Dermis microvascular lymphatic vessel endothelial cell (primary cell): ENCODE data around the gene NCOA1. TPM values are rescaled to one million over a fixed set of nuclear protein-coding genes. Genes with fewer than 3 reads are reported as not detected.
"Not testable (repeated sequence)": the region's sequence is repeated elsewhere in the genome, so short reads cannot be mapped to it uniquely, and the experiment has no call there.

Experiments
- DNase-seq, 2 donors: peaks; one replicate each; pipeline versions ENCODE4 v3.0.0 to v3.0.0-alpha.2; 2010; ENCODE audit warnings: low read depth in 2 of 2
- total RNA-seq: library from RNA; depleted of rRNA; stranded (reverse); fragments of >200 nt; gene quantifications from 2 replicates; pipeline ENCODE4 v1.2.1, GENCODE V29; 2014

NCOA1 gene
- total RNA-seq, 1 donor from 2014 or later = 5.9 TPM

DNA sequence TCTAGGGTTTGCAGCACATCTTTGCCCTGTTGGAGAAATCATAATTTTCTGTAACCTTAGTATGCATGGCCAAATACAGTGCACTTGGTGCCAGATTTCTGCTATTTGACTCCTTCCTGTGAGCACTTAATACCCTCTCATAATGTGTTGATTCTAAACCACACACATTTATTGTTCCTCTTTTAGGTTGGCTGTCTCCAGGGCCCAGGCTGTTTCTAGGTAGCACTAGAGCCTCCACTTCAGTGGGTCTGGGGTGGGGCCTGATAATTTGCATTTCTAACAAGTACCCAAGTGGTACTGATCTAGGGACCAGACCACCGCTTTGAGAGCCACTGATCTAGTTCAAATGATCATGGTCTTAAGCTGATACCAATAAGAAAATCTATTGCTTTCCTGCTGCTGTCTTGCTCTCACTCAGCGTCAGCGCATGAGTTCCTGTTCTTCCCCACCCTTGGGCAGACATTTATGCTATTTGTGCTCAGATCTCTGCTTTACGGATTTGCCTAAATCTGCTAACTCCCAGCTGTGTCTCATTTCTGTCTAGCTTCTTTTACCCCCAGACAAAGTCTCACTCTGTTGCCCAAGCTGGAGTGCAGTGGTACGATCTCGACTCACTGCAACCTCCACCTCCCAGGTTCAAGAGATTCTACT is 294.7 kb downstream of the NCOA1 start:
- DNase-seq = no peak

DNA sequence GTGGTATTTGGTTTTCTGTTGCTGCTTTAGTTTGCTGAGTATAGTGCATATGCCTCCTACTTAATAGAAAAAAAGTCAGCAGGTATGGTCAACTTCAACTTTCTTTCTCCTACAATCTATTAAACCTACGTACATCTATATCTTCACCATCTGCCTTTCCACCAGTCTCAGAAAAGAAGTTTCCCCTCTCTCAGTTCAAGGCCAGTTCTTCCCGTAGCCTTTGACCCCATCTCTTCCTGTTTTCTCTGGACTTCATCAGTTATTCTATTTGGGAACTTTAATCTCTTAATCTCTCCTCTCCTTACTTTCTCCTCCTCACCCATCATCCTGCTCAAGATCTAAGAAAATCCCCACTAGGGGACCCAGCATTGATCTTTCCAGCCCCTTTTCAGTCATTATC is 296.5 kb downstream of the NCOA1 start:
- DNase-seq = no peak

DNA sequence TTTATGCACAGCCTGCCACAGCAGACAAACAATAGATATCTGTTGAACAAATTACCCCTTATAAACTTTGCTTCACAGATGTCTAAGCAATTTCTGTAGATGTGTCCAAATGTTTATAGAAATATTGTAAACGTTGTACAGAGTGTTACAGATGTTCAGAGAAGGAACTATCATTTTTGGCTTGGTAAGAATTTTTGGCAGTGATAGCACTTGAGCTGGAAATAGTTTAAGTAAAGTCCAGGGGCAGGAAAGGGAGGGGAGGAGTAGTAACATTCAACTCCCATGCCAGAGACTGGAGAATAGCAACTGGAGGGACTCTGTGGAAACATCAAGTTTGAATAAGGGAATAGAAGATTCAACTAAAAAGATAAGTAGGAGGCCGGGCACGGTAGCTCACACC is 297.8 kb downstream of the NCOA1 start:
- DNase-seq = no peak

DNA sequence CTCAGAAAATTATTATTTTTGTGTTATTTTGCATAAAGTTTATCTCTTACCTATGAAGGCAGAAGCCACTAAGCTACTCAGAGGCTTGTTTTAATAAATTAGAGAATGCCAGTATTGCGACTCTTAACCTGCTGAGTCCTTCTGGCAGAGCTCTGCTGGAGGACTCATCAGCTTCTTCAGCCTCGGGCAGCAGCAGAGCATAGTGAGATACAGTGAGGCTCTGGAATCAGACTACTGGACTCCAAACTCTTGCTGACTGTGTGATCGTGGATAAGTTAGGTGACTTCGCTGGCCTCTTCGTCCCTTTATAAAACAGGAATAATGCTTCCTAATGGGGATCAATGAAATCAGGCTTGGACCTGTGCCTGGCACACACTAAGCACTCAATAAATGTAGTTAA is 300.4 kb downstream of the NCOA1 start:
- DNase-seq = no peak

DNA sequence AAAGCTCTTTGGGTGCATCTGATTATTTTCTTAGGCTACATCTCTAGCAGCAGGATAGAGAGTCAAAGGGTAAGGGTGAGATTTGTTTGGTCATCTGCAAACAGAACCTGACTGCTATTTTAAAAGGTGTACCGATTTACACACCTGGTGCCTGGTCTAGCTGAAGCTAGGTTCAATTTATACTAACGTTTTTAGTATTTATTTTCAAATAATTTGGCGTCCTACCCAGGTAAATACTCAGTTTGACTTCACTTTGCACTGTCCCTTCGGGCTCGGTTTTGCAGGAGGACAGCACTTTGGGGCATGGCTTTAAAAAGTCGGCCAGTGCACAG is 301.5 kb downstream of the NCOA1 start:
- no peak for DNase-seq

DNA sequence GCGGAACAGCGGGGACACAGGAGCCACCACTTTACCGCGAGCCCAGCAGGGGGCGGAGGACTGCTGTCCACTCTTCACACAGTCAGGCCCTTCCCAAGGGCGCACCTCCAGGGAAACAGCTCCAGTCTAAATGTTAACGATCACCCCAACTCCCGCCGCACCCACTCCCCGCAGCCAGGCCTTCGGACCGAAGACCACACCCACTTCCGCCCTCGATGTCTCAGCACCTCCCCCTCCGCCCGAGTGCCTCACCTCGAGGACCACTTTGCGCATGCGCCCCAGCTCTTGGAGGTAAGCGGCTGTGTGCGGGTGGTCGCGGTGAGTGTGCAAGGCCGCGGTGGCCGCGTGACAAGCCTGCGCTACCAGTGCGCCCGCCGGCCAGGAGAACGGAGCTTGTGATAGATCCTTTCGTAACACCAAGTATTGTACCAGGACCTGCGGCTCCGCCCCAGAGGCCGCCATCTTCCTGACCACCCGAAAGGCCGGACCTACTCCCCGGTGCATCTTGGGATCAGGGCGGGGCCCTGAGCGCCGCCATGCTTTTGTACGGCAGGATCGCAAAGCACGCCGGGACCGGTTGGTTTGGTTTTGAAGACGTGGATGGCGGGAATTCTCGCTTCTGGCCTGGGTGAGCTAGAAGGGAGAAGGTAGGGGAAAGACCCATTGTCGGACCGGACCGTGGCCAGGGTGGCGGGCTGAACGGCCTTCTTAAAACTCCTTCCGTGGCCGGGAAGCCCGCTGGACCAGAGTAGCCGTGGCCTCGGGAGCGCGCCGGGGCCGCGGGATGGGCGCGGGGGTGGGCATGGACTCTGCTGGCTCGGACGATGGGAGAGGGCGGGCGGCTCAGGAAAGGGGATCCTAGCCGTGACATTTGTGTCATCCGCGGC is 302.1 kb downstream of the NCOA1 start, which contains the start of the genes CENPO and PTRHD1:
TSS of gene CENPO (plus strand) at position 552 of the 887 bp plus-strand sequence. CDS start 495 bp downstream, outside the sequence.
TSS of gene PTRHD1 (minus strand) at position 518 of the 887 bp plus-strand sequence. CDS start at position 504, 14 bp downstream.
- peak; percentile 89 to 96 for DNase-seq

DNA sequence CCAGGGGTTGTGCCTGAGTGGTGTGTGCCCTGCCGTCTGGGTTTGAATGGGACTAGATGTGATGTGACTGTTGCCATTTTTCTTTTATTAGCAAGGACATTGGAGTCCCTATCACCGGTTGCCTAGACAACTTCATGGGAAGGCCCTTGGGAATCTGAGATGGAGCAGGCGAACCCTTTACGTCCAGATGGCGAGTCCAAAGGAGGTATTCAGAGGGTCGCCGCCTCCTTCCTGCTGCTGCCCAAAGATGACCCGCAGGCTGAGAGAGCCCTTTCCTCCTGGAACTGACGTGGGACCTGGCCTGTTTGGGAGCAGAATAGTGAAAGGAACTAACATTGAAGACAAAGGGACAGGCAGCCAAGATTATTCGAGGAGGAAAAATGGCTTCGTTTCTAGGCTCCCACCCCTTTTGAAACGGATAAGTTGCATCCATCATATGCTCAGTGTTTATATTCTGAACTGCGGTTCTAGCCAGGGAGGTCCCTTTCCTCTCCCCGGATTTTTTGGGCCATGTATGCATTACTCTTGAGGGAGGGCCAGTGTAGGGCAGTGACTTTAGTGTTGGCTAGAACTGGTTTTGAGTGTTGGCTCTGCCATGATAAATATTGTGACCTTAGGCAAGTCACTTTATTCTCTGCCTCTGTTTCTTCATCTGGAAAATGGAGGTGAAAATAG is 302.8 kb downstream of the NCOA1 start:
- DNase-seq = peak; percentile 1 to 51

DNA sequence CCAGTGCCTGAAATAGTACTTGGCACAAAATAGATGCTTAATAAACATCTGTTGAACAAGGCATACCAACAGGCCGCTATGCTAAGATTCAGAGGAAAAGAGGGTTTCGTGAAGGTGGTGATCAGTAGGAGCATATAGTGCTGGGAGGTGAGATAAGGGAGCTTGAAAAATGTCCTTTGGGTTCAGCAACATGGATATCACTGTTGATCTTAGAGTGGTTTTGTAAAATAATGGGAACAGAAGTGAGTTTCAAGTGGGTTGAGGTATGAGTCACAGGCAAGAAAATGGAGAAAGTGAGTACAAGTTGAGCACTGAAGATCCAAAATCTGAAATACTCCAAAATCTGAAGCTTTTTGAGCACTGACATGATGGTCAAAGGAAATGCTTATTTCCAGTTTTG is 306.6 kb downstream of the NCOA1 start:
- no peak for DNase-seq

DNA sequence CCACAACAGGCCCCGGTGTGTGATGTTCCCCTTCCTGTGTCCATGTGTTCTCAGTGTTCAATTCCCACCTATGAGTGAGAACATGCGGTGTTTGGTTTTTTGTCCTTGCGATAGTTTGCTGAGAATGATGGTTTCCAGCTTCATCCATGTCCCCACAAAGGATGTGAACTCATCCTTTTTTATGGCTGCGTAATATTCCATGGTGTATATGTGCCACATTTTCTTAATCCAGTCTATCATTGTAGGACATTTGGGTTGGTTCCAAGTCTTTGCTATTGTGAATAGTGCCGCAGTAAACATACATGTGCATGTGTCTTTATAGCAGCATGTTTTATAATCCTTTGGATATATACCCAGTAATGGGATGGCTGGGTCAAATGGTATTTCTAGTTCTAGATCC is 309.4 kb downstream of the NCOA1 start:
- not testable (repeated sequence) for DNase-seq

DNA sequence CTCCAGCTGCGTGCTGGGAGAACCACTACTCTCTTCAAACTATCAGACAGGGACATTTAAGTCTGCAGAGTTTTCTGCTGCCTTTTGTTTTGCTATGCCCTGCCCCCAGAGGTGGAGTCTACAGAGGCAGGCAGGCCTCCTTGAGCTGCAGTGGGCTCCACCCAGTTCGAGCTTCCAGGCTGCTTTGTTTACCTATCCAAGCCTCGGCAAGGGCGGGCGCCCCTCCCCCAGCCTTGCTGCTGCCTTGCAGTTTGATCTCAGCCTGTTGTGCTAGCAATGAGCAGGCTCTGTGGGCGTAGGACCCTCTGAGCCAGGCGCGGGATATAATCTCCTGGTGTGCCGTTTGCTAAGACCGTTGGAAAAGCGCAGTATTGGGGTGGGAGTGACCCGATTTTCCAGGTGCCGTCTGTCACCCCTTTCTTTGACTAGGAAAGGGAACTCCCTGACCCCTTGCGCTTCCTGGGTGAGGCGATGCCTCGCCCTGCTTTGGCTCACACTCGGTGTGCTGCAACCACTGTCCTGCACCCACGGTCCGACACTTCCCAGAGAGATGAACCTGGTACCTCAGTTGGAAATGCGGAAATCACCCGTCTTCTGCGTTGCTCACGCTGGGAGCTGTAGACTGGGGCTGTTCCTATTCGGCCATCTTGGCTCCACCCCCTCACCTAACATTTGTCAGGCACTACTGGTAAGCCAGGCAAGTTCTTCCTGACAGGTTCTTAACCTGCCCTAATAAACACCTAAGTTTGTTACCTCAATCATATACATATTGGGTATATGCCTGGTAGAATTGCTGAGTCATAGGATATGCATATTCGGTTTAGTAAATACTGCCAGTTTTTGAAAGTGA is 315.0 kb downstream of the NCOA1 start:
- not testable (repeated sequence) for DNase-seq

DNA sequence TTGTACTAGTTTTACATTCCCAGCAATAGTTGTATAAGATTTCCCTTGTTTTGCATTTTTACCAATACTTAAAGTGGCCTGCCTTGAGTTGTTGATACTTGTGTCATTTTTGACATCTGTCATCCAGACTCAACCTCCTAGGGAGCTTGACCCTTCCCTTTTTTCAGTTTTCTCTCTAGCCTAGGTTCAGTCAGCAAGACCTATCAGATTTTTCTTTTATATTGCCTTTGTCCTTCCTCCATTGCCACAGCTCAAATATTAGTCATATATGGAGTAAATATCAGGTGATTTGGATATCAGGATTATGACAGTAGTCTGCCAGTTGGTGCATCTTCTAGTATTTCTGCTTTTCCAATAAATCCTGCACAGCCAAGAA is 315.6 kb downstream of the NCOA1 start:
- DNase-seq = no peak

DNA sequence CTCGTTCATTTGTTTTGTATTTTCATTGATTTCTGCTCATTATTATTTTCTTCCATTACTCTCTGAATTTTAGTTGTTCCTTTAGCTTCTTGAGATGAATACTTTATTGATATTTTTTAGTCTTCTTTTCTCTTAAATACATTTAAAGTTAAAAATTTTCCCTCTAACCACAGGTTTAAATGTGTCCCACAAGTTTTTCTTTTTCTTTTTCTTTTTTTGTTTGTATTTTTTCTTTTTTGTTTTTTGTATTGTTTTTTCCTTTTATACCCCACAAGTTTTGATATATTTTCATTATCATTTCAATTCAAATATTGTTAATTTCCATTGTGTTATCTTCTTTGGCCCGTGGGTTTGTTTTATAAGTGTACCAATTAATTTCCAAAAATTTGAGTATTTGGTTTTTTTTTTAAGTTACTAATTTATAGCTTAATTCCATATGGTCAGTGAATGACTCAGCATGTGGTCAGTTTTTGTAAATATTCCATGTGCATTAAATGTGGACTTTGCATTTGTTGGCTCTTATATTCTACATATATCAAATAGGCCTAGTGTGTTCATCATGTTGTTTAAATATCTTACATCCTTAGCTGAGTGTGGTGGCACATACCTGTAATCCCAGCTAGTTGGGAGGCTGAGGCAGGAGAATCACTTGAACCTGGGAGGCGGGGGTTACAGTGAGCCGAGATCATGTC is 318.4 kb downstream of the NCOA1 start:
- DNase-seq = no peak

DNA sequence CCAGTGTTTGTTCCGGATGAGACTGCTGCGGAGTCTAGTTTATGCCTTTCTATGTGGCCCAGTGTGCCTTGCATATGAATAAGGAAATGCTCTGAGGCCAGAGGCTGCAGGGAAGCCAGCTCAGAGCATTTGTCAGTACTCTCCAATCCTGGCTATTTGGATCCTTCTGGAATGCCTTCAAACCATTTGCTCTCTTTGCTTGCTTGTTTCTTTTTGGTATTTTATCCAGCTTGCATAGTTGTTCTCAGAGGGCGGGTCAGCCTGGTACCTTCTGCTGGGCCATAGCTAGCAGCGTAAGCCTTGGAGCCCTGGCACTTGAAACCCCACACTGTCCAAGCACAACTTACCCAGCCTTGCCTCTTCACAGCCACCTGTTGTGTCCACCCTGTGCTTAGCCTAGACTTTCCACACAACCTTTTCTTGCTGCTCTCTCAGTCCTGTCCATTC is 322.7 kb downstream of the NCOA1 start:
- no peak for DNase-seq

DNA sequence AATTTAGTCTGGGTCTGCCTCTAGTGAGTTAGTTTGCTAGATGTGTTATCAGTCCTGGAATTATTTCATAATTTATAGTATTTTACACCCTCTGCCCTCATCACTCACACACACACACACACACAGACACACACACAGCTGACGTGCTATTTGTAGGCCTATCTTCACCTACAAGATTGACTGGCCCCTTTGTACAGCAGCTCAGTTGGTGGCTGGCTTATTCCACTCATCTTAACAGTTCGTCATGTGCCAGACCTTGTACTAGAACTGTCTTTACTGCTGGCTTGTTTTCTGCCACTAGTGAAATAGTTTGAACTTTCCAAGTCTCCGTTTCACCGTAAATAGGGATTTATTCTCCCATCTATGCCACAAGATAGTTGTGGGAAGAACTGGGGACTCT is 323.5 kb downstream of the NCOA1 start:
- no peak for DNase-seq

DNA sequence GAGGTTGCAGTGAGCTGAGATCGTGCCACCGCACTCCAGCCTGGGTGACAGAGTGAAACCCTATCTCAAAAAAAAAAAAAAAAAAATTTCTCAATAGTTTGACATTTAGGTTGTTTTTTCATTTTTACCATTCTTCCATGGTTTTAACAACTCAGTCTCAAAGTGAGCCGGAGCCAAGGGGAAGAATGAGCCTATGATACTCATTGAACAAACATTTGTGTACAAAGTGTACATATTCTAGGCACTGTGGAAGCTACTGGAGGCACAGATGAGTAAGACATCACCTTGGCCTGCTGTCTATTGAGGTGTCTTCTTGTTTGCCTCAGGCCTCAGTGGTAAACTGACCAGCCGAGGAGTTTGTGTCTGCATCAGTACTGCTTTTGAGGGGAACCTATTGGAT is 324.1 kb downstream of the NCOA1 start:
- no peak for DNase-seq

DNA sequence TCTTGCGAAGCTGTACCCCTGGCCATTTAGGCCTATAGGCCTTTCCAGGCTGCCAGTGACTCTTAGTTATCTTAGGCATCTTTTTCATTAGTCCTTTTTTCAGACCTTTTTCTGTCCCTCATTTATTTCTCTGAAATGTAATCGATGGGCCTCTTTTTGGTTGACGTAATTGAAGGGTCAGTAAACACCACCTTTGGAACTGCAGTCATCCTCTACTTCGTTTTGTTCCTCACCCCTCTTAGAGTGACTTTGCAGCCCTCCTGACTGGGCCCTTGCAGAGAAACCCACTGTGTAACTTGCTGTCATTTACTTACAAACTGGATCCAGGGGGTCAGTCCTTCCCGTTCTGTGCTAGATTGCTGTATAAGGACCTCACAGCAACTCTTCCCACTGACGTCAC is 325.4 kb downstream of the NCOA1 start:
- no peak for DNase-seq

DNA sequence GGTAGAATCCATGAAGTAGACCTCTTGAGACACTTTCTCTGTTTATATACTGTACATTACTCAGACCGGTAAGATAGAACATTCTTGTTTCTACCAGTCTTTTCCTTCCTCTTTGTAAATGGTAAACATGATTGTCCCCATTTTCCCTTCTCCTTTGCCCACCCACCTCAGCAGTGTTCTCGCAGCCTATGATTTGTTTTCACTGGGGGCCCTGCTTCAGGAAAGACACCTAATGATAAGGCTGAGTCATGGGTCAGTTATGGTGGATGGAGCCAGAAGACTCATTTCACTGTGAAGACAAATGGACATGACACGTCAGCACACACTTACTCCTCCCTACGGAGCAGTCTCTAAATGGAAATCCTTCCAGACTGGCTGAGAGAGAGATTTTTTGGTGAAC is 325.8 kb downstream of the NCOA1 start:
- DNase-seq = peak in 1 of 2 donors; percentile 84

DNA sequence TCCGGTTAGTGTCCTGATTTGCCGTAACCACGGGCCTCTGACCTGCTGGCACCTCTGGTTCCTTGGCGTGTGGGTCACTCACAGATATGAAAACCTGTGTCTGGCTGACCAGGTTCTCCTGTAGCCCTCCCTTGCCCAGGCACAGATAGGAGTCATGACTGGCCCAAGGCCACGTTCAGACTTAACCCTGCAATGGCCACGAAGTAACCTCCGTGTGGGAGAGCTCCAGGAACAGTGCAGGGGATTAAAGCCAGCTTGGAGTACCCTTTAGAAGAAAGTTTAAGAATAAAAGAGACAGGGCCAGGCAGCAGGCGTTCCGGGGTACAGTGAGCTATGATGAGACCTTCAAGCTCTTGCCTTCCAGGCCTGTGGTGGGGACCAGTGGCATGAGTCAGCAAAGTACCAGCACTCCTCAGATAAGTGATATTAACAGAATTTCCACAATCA is 327.7 kb downstream of the NCOA1 start:
- no peak for DNase-seq

DNA sequence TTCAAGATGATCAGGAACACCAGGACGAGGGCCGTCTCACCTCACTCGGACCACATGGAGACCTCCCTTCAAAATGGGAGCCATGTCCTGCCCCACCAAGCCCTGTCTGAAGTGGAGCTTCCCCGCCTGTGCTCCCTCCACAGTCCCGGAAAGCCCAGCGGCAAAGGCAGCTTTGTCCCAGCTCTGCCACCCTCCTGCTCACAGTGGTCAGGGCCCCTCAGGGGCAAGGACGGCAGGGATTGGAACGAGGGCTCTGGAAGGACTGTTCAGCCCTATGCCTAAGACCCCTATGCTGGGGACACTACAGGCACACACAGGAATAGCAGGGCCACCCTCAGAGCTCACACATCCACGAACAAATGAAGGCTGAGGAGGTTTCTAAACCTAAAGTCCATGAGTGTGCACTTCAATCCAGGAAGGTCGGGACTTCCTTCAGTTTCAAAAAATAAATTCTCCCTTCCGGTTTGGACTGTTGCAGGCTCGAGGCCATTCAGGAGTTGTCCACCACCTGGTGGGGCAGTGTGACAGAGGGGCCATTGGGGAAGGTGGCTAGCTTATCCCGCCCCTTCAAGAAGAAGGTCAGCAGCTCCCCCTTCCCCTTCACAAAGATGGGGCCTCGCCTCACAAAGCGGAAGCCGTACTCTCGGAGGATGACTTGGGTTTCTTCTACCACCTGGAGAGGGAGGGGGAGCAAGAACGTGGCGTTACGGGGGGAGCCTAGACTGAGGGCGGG is 328.6 kb downstream of the NCOA1 start:
- DNase-seq = no peak

DNA sequence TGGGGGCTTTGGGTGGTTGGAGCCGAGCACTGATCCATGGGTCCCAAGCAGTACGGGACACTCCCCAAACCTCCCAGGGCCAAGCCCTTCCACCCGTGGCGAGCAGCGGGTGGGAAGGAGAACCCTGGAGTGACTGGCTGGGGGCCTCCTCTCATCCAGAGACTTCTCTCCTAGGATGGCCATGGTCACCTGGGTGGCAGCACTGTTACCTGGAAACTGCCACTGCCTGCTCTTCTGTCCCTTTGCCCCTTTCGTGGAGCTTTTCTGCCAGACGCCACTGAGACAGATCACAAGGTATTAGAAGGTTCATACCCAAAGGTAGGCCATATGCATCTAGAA is 329.1 kb downstream of the NCOA1 start:
- DNase-seq = no peak
